GM21367 (cell line): ENCODE measurements around the gene CKLF.
A peak's percentile ranks its signal among the peaks of the same experiment; 100 is the strongest.
"Not testable (repeated sequence)": the region's sequence is repeated elsewhere in the genome, so short reads cannot be mapped to it uniquely, and the experiment has no call there.

Source experiments
- ATAC-seq: cut with Tn5 transposase; IDR thresholded peaks from one replicate; pipeline ENCODE4 v1.9.1; 2021; ENCODE audit not compliant: unreplicated experiment

CKLF gene

DNA sequence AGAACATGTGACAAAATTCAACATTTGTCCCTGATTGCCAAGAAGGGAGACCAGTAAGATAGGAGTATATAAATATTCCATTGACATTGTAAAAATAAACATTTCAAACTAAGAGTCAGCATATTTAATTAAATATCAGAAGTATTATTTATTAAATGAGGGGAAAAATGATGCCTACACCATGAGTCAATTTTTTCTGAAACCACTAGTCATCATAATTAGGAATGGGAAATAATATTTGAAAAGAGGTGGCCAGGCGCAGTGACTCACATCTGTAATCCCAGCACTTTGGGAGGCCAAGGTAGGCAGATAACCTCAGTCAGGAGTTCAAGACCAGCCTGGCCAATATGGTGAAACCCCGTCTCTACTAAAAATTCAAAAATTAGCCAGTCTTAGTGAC is 16.0 kb downstream of the CKLF start:
- ATAC-seq = no peak

DNA sequence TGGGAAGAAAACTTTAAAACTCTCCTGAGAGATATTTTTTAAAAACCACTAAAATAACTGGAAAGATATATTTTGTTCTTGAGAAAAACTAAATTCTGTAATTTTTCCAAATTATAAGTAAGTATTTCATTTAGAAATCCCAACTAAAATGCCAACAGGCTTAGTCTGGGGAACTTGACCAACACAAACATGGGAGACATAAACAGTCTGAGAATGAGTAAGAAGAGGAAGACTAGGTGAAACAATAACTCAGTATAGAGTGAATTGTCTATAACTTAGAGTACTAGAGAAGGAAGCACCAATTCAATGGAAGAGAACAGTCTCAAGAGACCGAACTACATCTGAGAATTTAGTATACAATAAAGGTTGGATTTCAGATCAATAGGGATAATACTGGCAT is 16.8 kb downstream of the CKLF start:
- ATAC-seq = no peak

DNA sequence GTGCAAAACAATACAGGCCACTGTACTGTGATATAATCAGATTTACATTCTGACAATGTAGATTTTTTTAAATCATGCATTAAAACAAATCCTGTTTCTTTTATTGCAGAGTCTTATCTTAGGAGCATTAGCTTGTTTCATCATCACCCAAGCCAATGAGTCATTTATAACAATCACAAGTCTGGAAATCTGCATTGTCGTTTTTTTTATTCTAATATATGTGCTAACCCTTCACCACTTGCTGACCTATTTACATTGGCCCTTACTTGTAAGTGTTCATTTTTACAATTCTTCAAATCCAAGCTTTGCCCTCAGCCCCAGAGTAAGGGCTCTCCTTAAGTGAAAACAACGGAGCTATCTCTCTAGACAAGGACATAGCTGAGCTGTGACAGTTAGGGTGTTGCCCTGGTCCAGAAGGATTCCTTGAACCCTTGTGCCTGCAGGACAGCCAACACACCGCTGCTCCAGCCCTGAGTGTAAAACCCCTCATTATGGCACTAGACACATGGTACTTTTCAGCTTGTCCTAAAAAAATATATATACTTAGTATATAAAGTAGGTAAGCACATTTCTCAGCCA is 17.5 kb downstream of the CKLF start:
- no peak for ATAC-seq

DNA sequence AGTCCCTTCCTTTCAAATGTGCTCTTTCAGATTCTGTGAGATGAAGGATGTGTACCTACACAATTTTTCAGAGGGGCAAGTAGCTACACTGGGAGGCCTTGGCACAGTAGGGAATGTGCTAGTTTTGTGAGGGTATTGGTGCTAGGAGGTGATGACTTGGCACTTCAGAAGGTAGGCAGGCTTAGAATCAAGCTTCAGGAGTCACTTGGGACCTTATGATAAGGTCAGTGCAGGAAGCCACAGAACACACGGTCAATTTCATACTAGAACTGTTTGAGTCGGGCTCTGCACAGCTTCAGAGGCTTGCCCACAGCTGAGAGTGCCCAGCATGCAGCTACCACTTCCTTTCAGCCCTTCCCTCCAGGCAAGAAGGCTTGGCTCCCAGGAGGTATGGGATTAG is 20.0 kb downstream of the CKLF start:
- ATAC-seq = no peak

DNA sequence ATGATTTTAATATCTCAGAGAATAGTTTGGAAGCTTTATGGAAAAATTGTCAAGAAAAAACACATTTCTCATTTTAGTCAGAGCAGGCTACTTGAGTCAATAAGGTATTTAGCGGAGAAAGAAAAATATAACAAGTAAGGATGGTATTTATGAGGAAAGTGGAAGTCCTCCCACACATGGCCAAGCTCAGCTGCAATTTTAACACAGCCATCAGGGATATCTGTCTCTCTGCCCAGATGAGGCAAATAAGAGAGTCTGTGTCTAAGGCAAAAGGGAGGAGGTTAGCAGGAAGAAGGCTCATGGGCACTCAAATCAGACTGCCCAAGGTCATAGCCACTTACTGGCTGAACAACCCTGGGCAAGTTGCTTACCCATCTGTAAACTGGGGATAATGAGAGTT is 21.7 kb downstream of the CKLF start:
- ATAC-seq = no peak

DNA sequence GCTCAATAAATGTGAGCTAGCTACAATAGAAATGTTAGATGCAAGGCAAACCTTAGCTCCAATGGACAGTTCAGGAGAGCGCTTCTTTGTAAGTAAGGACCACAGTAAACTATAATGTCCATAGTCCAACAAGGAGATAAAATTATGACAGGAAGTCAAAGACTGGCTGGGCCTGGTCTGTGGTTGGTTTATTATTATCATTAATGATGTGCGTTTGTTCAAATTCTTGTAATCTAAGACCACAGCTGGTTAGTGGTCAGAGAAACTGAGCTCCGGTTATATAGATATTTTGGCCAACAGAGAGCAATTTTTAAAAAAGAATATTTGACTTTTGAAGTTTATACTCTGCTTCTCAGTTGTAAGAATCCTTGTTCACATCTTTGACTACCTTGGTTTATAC is 22.2 kb downstream of the CKLF start:
- no peak for ATAC-seq

DNA sequence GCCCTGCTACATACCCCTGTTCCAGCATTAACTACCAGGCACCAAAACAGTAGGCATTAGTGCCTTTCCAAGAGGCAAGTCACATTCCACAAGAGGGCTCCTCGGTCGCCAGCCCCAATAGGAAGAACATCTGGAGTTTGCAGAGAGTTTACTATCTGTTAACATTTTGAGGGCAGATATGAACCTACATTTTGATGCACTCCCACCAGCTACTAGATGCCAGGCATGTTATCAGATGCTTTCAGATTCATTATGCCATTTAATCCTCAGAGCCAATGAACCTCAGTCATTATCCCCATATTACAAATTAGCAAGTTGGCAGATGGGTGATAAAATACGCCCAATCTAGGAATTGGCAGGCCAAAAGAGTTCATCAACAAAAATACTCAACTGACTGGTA is 22.7 kb downstream of the CKLF start:
- no peak for ATAC-seq

DNA sequence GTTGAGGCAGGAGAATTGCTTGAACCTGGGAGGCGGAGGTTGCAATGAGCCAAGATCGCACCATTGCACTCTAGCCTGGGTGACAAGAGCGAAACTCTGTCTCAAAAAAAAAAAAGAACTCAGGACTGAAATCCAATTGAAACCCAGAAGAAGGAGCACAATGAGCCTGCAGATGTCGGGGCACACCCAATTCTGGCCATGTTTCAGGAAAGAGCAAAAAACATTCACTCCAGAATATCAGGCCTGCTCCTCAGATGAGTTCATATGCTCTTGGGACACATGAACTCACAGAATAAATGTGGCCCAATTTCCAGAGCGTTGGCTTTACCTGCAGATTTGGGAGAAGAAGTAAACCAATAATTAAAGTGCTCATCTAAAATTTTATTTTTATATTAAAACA is 23.9 kb downstream of the CKLF start:
- no peak for ATAC-seq

DNA sequence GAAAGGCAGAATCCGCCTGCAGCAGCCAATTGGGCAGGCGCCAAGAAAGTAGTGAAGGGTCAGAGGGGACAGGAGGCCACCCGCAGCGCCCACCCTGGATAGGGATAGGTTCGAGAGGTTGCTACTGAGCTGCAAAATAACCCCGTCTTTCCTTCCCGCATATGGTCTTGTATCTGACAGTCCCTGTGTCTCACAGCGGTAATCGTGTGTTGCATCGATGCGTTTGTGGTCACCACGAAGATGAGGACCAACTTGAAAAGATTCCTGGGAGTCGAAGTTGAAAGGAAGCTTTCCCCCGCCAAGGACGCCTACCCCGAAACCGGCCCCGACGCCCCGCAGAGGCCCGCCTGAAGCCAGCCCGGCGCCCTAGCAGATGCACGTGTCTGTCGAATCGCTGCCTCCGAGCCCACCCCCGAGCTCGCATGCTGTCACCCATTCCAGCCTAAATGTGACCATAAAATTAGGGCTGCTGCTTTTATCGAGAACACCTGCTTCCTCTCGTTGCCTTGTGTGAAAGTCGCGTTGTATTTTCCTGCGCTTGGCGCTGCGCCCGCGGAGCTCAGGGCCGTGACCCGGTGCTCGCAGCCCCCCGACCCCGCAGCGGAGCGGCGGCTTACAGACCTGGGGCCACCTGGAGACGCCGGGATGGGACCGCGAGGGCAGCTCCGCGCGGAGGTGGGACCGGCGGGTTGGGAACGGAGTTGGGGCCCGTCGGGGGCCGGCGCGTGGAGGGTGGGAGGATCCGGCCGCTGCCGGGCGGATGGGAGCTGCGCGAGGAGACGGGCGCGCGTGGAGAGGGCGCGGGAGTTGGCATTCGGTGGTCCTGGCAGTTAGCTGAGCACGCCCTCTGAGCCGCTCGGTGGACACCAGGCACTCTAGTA is 26.5 kb downstream of the CKLF start, which contains the start of gene CMTM2:
CMTM2 (plus strand) TSS at position 813 of the 881 bp plus-strand sequence. CDS start 145 bp downstream, outside the sequence.
- ATAC-seq = no peak

DNA sequence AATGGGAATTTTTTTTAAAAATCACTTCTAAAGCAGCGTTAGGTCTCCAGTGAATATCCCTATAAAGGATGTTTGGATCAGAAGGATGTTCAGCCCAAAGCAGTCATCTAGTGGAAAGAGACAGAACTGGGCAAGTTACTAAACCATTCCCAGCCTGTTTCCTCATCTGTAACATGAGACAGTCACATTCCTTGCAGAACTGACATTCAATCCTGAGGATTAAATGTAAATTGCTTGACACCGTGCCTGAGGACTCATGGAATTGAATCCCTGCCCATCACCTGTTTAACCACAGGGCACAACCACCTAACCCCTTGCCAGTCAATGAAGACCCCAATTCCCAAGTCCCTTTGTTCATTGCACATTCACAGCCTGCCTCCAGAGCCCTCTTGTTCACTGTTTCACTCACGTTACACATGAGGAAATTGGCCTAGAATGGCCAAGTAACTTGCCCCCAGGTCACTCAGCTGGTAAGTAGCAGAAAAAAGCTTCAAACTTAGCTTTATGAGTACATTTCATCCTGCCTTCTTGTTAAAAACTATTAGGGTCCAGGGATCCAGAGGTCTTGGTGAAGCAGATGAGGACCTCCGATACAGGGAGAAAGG is 28.3 kb downstream of the CKLF start:
- ATAC-seq = no peak

DNA sequence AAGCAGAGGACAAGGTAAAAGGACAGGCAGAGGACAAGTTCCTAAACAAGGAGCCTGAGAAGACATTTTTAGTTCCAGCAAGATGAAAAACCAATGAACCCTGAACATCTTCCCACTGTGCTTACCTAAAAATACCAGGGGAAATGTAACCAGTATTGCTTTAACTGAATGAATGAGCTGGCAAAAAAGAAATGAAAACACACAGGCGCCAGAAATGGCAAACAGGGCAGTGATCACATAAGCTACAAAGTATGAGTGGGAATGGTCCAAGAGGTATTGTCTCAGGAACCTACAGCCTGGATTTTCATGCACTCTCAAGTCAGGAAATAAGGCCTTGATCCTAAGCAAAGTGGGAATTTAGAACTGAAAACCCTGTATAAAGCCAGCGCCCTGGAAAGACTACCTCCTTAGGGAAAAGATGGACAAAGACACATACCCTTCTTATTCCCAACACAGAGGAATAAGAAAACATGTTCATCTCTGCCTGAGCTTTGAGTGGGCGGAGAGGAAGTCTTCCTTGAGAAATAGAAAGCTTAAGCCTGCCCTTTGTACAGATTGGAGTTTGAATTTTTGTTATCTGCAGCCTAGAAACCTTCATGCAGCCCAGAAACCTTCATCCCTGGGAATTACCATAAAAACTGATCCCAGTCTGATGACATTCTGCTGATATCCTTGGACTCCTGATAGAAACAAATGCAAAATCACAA is 29.0 kb downstream of the CKLF start:
- no peak for ATAC-seq

DNA sequence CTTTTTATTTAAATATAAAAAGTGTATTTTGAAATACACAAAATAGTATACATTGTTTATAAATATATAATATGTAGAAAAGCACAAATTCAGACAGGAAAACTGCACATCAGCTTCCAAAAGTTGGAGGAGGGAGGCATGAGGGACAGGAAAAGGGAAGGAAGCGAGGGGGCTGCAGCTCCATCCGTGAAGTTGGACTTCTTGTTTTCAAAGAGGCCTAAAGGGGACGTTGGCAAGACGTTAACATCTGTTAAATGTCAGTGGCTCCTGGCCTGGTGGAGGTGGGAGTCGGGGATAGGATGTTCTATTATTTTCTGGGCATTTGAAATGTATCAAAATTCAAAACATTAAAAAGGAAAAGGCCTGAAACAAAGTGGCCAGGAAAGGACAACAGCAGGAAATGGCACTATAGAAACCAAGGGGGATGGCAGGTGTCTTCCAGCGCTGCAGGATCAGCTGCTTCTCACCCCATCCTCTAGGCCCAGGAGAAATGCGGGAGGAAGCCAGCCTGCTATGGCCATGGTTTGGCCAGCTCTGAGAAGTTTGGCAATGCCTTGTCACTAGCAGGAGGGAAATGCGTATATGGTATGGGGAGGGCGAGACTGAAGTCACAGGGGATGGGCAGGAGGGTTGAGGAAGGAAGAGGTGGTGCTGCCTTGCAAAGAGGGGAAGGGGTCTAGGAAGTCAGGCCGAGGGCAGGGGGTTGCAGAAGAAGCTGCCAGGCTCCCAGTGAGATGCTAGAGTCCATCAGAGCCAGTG is 33.3 kb downstream of the CKLF start:
- ATAC-seq = no peak

DNA sequence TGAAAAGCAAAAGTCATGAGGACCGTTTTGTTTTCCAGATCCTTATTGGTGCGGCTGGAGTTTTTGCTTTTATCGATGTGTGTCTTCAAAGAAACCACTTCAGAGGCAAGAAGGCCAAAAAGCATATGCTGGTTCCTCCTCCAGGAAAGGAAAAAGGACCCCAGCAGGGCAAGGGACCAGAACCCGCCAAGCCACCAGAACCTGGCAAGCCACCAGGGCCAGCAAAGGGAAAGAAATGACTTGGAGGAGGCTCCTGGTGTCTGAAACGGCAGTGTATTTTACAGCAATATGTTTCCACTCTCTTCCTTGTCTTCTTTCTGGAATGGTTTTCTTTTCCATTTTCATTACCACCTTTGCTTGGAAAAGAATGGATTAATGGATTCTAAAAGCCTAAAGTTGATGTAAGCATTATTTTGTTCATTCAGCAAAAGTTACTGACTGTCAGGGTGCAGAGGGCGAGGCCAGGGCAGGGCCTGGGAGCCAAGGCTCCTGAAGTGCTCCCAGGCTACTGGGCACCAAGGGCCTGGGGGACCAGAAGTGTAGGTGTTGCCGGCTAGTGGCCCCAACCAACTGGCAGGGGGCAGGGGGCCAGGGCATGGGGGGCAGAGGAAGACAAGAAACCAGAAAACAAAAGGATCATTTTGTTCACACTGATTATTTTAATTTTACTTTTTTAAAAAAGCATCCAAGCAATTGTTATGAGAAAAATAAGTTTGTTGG is 35.7 kb downstream of the CKLF start:
- no peak for ATAC-seq

DNA sequence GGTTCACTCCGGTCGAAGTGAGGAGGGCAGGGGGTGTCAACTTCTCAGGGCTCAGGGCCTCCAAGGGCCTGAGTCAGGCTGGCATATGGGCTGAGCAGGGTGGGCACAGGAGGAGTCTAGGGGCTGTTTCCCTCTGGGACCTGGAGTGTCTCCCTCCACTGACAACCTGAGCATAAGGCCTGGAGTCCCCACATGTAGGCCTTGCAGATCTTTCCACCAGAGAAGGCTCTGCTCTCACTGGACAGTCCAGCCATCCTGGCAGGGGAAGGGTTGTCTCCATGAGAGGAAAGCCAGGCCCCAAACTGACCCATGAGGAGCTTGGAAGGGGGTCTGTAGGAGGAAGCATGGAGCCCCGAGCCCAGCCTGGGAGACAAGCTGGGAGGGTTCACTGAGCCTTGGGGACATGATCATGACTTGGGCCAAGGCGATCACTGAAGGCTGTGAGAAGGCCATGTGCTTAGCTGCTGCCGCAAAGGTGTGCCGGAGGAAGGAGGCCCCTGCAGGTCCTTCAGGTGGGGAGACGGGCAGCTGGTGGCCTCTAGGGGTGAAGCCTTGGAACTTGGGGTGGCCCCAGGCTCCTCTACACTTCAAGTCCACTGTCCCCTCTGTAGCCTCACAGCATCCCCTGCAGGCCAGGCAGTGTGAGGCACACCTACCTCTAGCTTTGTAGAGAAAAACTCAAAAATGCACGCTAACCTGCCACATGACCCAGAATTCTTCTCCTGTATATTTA is 36.8 kb downstream of the CKLF start:
- ATAC-seq = peak; percentile 83

DNA sequence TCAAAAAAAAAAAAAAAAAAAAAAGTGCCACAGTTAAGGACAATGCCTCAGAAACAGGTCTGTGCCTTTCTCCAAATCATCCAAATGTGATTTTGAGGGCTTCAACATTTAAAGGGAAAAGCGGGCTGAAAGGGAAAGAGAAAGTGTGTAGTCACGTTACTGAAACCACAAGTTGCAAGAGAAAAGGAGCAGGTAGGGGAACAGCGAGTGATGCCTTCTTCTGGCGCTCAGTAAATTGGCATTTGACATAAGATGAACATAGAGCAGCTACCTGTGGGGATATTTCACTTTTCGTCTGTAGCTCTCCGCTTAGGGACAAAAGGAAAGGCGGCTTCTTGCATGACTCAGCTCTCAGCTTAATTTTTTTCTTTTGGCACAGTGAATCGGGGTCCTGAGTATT is 37.9 kb downstream of the CKLF start:
- ATAC-seq = no peak

DNA sequence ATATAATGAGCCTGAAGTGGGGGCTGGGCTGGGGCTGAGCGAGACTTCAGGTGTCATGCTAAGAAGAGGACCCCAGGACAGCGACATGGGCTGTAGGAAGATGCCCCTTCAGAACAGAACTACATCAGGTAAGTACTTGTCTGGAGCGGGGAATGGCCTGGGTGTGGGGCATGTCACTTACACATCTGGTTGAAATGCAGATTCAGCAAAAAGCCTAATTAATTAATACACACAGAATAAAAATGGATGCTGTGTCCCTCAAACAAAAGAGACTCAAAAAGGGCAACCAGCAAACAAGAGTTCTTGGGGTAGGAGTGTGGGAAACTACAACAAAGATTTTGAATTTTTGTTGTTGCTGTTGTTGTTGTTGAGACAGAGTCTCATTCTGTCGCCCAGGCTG is 38.6 kb downstream of the CKLF start:
- no peak for ATAC-seq

DNA sequence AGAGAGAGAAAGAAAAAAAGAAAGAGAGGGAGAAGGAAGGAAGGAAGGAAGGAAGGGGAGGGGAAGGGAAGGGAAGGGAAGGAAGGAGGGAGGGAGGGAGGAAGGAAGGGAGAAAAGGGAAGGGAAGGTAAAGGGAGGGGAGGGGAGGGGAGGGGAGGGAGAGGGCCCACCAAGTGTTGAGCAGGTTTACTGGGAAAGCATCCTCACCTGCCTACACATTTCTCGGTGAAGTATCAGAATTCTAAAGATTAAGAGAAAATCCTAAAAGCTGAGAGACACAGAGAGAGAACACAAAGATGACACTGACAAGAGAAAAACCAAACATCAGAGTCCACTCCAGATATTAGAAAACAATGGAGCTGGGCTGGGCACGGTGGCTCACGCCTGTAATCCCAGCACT is 39.9 kb downstream of the CKLF start:
- ATAC-seq = no peak

DNA sequence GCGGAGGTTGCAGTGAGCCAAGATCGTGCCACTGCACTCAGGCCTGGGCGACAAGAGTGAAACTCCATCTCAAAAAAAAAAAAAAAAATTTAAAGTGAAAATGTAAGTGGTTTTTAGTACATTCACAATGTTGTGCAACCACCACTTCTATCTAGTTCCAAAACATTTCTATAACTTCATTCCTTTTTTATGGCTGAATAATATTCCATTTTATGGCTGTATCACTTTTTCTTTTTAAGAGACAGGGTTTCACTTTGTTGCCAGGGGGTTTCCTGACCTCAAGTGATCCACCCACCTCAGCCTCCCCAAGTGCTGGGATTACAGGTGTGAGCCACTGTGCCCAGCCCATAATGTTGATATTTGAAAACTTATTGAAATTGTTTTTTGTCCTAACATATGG is 40.4 kb downstream of the CKLF start:
- no peak for ATAC-seq

DNA sequence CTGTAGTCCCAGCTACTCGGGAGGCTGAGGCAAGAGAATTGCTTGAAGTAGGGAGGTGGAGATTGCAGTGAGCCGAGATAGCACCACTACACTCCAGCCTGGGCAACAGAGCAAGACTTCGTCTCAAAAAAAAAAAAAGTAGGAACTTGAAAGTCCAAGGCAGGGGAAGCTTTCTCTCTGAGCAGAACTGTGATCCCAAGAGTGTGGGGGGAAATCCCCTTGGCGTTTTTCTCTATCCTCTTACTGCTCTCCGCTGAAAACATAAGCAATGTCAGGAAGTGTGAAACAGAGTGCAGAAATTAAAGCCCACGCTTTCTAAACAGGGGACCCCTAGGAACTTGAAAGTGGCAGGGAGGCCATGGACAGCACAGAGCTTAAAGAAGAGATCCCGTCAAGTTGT is 42.4 kb downstream of the CKLF start:
- ATAC-seq = no peak

DNA sequence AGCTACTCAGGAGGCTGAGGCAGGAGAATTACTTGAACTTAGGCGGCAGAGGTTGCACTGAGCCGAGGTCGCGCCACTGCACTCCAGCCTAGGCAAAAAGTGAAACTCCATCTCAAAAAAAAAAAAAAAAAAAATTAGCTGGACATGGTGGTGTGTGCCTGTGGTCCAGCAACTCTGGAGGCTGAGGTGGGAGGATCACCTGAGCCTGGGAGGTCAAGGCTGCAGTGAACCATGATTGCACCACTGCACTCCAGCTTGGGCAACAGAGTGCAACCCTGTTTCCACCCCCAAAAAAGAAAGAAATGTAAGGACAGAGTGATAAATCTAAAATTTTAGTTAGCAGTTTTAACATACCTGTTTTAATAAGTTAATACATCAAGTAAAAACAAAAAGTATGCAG is 44.2 kb downstream of the CKLF start:
- ATAC-seq = not testable (repeated sequence)
